Small intestine (tissue), 7 donors: ENCODE results near the gene C1QB. TPM values are rescaled to one million over a fixed set of nuclear protein-coding genes. Genes with fewer than 3 reads are reported as not detected.
"Not testable (repeated sequence)": the region's sequence is repeated elsewhere in the genome, so short reads cannot be mapped to it uniquely, and the experiment has no call there.

ENCODE experiments used
- DNase-seq, 2 donors: peaks; one replicate each; pipeline versions ENCODE4 v3.0.0 to v3.0.0-alpha.2; 2013
- FAIRE-seq: peaks from 2 replicates; lab custom pipeline; 2012; peaks lifted over from hg19 to GRCh38; lab: Jason Lieb, UNC
- H3K27ac ChIP-seq, 3 donors: one replicate each; pipeline ENCODE4 v1.5.1; 2013; ENCODE audit warnings: low read length in 2 of 3, mild to moderate bottlenecking in 2 of 3, control low read depth in 1 of 3, inconsistent platforms in 1 of 3, low read depth in 1 of 3, moderate library complexity in 1 of 3
- H3K27me3 ChIP-seq, 3 donors: one replicate each; pipeline ENCODE4 v1.6.1; 2013; ENCODE audit warnings: low read length in 3 of 3, inconsistent platforms in 1 of 3; ENCODE audit not compliant: control insufficient read depth in 3 of 3, insufficient read depth in 3 of 3
- H3K36me3 ChIP-seq, 3 donors: one replicate each; pipeline ENCODE4 v1.6.1; 2013; ENCODE audit warnings: low read length in 3 of 3, inconsistent platforms in 1 of 3, low read depth in 1 of 3, mild to moderate bottlenecking in 1 of 3, moderate library complexity in 1 of 3; ENCODE audit not compliant: control insufficient read depth in 3 of 3, insufficient read depth in 2 of 3
- H3K4me1 ChIP-seq, 3 donors: one replicate each; pipeline ENCODE4 v1.6.1; 2013; ENCODE audit warnings: low read length in 2 of 3, inconsistent platforms in 1 of 3, low read depth in 1 of 3, mild to moderate bottlenecking in 1 of 3, moderate library complexity in 1 of 3; ENCODE audit not compliant: control insufficient read depth in 3 of 3, insufficient read depth in 2 of 3
- H3K4me3 ChIP-seq, 3 donors: one replicate each; pipeline ENCODE4 v1.5.1; 2013; ENCODE audit warnings: low read length in 3 of 3, control low read depth in 1 of 3, inconsistent platforms in 1 of 3, low read depth in 1 of 3, mild to moderate bottlenecking in 1 of 3, moderate library complexity in 1 of 3
- H3K9me3 ChIP-seq, 2 donors: one replicate each; pipeline ENCODE4 v1.6.1; 2013; ENCODE audit warnings: low read depth in 1 of 2, low read length in 1 of 2; ENCODE audit not compliant: control insufficient read depth in 2 of 2, insufficient read depth in 1 of 2
- WGBS, 3 donors: extraction: QIAGEN DNeasy Blood & Tissue Kit; methylation state at CpG; one replicate each; pipeline ENCODE4 v1.1.7; 2013; 5-methylcytosine and 5-hydroxymethylcytosine counted together
- polyA plus RNA-seq, 4 donors: library from polyadenylated mRNA; stranded (reverse) in 3 of 4; unstranded in 1 of 4; fragments of 200-250 nt in 3 of 4; fragments of 120-200 nt in 1 of 4; gene quantifications; one replicate each; pipeline versions ENCODE4 v1.2.1 to v1.2.3, GENCODE V29; 2013
- donor health status: healthy with polysubstance abuse.
- donor health status: control.
- donor health status: control.
- donor health status: Bipolar disorder and iron deficiency.
- donor health status: healthy.

C1QB gene
- polyA plus RNA-seq, 4 donors: 33.5 to 255 (median 95.1) TPM

DNA sequence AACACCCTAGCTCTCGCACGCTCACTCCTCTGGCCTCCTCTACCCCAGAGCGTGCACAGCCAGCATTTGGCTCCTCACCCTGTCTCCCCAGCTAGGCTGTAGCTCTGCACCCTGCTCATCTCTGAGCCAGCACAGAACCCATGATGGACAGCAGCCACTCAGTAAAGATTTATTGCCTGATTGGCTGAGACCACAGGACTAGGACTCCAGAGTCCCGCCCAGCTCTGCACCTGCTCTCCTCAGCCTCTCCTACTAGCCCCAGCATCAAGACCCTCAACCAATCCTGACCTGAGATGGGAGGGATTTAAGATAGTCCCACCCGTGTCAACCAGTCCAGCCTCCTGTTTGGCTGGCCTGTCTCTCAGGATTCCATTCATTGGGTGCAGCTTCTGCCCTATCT, 9.3 kb downstream of the C1QB start:
- DNase-seq (peak; percentile 29 to 33), FAIRE-seq (no peak)
- Histone ChIP-seq H3K4me3 (no peak overlapping the region), H3K27me3 (peaks cover 0 to under 1% (median 0%) of the 10 kb centered on the region in 3 donors), H3K4me1 (no peaks in the 10 kb centered on the region), H3K27ac (no peak overlapping the region), H3K9me3 (no peaks in the 10 kb centered on the region), H3K36me3 (no peaks in the 10 kb centered on the region)
- WGBS, 3 donors: 52 to 60% (median 57%) methylated on average over 5 of the region's 5 CpGs

DNA sequence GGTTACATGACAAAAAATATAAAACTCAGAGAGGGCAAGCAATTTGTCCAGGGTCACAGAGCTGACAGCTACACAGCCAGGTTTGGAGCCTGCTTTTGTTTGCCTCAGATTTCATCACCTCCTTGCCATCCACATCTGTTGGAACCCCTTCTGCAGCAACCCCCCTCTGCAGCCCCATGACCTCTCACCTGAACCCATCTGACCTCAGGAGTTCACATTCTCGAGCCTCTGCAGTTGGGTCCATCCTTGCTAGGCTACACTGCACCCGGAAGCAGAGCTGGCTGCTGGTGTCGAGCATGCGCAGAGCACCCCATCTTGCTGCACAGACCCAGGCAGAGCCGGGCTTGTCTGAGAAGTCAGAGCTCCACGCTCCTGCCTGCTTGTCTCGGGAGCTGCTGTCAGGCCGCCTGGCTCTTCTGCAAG, 10.0 kb downstream of the C1QB start:
- H3K27ac ChIP-seq: no peak overlapping the region
- 75 to 83% (median 79%) methylated on average over 8 of the region's 8 CpGs for WGBS, 3 donors
- no peaks in the 10 kb centered on the region for H3K4me1 ChIP-seq
- peaks cover 0 to 2% (median 0%) of the 10 kb centered on the region in 3 donors for H3K27me3 ChIP-seq
- no peak overlapping the region for H3K4me3 ChIP-seq
- no peaks in the 10 kb centered on the region for H3K36me3 ChIP-seq
- DNase-seq (no peak), FAIRE-seq (no peak)
- no peaks in the 10 kb centered on the region for H3K9me3 ChIP-seq

DNA sequence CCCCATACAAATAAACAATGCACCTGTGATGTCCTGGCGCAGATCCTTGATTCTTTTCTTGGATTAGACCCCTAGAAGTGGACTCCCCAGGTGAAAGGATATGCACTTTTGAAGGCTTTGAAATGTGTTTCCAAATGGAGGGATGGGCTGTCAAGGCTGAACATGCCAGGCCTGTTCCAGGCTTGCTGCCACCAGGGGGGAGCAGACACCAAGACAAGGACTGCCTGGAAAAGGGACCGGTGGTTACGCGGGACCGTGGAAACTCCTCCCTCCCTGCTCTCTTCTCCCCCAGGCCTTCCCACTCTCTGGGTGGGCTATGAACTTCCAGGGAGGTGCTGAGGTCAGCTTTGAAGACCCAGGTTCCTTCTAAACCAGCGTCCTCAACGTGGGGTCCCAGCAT, 12.7 kb downstream of the C1QB start:
- no peaks in the 10 kb centered on the region for H3K9me3 ChIP-seq
- FAIRE-seq: no peak
- H3K27me3 ChIP-seq: peaks cover 0 to 2% (median 0%) of the 10 kb centered on the region in 3 donors
- DNase-seq: peak; percentile 44 to 59
- 18 to 44% (median 26%) methylated on average over 7 of the region's 7 CpGs for WGBS, 3 donors
- no peaks in the 10 kb centered on the region for H3K36me3 ChIP-seq
- no peak overlapping the region for H3K27ac ChIP-seq
- H3K4me3 ChIP-seq: no peak overlapping the region
- no peaks in the 10 kb centered on the region for H3K4me1 ChIP-seq

DNA sequence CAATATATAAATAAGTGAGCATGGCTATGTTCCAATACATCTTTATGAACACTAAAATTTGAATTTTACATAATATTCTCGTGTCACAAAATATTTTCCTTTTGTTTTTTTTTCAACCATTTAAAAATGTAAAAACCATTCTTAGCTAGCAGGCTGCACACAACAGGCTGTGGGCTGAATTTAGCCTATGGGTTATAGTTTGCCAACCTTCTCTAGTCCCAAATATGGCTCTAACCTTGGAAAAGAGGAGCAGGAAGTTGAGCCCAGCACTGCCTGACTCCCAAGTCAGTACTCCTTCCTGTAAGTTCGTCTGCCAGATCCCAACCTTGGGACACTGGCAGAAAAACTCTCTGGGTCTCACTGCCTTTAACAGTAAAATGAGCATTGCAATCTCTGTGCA, 13.4 kb downstream of the C1QB start:
- DNase-seq (no peak), FAIRE-seq (no peak)
- Histone ChIP-seq H3K4me3 (no peak overlapping the region), H3K9me3 (no peaks in the 10 kb centered on the region), H3K36me3 (no peaks in the 10 kb centered on the region), H3K27ac (no peak overlapping the region), H3K27me3 (peaks cover 0 to 2% (median 0%) of the 10 kb centered on the region in 3 donors), H3K4me1 (no peaks in the 10 kb centered on the region)
- WGBS, 3 donors: 61 to 75% (median 65%) methylated on average over 2 of the region's 2 CpGs

DNA sequence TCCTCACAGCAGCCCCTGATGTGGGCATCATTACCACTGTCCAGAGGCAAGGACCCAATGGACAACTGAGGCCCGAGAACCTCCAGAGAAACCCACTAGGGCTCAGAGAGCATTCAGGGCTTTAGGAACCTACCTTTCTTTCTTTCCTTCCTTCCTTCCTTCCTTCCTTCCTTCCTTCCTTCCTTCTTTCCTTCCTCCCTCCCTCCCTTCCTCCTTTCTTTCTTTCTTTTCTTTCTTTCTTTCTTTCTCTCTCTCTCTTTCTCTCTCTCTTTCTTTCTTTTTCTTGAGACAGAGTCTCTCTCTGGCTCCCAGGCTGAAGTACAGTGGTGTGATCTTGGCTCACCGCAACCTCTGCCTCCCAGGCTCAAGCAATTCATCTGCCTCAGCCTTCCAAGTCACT, 15.8 kb downstream of the C1QB start:
- not testable (repeated sequence) for H3K27me3 ChIP-seq, H3K27ac ChIP-seq
- 84 to 86% (median 85%) methylated on average over 2 of the region's 2 CpGs for WGBS, 3 donors

DNA sequence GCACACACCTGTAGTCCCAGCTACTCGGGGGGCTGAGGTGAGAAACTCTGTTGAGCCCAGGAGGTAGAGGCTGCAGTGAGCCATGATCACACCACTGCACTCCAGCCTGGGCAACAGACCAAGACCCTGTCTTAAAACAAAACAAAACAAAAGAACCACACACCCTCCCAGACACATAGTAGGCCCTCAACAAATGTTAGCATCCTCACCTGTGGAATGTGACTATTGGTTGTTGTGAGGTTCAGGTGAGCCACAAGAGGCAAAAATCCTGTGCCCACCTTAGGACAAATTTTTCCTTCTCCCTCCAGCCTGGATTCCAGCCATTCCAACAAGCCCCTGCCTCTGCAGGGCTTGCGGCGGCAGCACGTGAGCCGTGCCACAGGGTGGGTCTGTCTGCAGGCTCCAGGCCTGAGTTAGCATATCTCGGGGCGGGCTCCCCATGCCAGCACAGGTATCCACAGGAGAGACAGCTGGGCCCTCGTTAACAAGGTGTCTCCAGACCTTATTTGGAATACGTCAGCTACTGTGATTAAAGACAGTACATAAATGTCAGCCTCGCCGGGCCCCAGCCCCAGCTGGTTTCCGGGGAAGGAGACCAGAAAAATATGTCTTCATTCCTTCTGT, 17.4 kb downstream of the C1QB start:
- H3K27me3 ChIP-seq: peaks cover 0 to 5% (median 2%) of the 10 kb centered on the region in 3 donors

More for the DNA sequence above, 15.8 kb downstream of the C1QB start:
- H3K4me1 ChIP-seq, H3K4me3 ChIP-seq, FAIRE-seq, DNase-seq, H3K9me3 ChIP-seq, H3K36me3 ChIP-seq: not testable (repeated sequence)

DNA sequence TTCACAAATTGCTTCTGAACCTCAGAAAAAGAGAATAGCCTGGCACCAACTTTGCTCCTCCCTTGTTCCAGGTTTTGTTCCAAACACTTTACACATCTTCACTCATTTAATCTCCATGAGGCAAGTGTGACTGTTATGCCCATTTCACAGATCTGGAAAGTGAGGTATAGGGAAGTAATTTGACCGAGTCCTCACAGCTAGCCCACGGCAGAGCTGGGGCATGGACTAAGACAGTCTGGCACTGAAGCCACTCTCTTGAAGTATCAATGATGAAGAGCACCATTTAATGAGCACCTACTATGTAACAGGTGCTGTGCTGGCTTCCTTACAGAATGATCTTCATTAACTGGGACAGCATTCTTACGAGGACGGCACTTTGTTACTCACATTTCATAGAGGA, 19.0 kb downstream of the C1QB start:
- Histone ChIP-seq H3K4me1 (peaks cover 0 to 17% (median 0%) of the 10 kb centered on the region in 3 donors), H3K27ac (no peak overlapping the region), H3K9me3 (no peaks in the 10 kb centered on the region), H3K36me3 (no peaks in the 10 kb centered on the region), H3K27me3 (peaks cover 0 to 5% (median 2%) of the 10 kb centered on the region in 3 donors), H3K4me3 (no peak overlapping the region)
- 89 to 93% (median 92%) methylated on average over 4 of the region's 4 CpGs for WGBS, 3 donors
- FAIRE-seq (no peak), DNase-seq (no peak)

More for the DNA sequence above, 17.4 kb downstream of the C1QB start:
- DNase-seq (peak in 1 of 2 donors; percentile 29), FAIRE-seq (no peak)
- Histone ChIP-seq H3K4me1 (peaks cover 0 to 6% (median 0%) of the 10 kb centered on the region in 3 donors), H3K4me3 (no peak overlapping the region), H3K27ac (no peak overlapping the region), H3K9me3 (no peaks in the 10 kb centered on the region), H3K36me3 (no peaks in the 10 kb centered on the region)
- 61 to 82% (median 67%) methylated on average over 12 of the region's 12 CpGs for WGBS, 3 donors

DNA sequence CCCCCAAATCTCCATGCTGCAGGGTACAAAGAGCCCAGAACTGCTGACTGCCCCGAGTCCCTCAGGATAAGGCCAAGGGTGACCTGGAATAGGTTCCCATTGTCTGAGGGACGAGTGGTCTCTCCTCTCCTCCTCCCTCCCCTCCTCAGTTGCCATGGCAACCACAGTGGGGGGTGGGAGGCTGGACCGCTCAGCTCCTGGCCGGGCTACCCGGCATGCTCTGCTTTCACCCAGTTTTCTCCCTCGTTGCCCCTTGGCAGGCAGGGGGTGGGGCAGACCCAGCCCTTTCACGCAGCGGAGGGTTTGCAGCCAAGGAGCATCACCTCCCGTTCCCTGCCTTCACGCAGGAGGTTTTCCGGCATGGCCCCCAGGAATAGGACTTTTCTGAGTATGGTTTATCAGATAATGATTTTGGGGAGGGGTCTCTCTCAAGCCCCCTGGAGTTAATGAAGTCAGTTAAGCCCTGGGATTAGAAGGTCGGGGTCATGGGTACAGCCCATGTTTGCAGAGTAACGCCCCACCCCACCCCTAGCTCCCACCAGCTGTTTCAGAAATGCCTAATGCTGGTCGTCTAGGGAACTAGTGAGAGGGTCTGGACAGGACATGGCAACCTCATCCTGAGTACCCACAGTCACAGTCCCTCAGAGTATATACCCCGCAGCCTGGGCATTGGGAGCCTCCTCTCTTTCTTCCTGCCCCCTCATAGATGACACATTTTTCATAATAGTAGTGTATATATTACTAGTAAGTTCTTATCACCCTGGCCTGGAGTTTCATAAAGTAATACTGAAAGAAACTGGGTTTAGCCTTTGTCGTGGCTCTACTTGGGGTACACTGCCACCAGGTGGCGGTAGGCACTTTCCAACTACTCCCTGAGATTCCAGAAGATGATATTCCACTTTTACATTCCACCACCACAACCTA, 20.7 kb downstream of the C1QB start:
- Histone ChIP-seq H3K36me3 (no peaks in the 10 kb centered on the region), H3K4me3 (no peak overlapping the region), H3K27ac (no peak overlapping the region), H3K27me3 (peaks cover 0 to 5% (median 0%) of the 10 kb centered on the region in 3 donors), H3K9me3 (no peaks in the 10 kb centered on the region), H3K4me1 (peaks cover 0 to 26% (median 0%) of the 10 kb centered on the region in 3 donors)
- no peak for FAIRE-seq
- 14 to 30% (median 21%) methylated on average over 16 to 17 of the region's 17 CpGs for WGBS, 3 donors
- DNase-seq: peak; percentile 77 to 85
